Measurements from ENCODE around the gene KRT79.

DNA sequence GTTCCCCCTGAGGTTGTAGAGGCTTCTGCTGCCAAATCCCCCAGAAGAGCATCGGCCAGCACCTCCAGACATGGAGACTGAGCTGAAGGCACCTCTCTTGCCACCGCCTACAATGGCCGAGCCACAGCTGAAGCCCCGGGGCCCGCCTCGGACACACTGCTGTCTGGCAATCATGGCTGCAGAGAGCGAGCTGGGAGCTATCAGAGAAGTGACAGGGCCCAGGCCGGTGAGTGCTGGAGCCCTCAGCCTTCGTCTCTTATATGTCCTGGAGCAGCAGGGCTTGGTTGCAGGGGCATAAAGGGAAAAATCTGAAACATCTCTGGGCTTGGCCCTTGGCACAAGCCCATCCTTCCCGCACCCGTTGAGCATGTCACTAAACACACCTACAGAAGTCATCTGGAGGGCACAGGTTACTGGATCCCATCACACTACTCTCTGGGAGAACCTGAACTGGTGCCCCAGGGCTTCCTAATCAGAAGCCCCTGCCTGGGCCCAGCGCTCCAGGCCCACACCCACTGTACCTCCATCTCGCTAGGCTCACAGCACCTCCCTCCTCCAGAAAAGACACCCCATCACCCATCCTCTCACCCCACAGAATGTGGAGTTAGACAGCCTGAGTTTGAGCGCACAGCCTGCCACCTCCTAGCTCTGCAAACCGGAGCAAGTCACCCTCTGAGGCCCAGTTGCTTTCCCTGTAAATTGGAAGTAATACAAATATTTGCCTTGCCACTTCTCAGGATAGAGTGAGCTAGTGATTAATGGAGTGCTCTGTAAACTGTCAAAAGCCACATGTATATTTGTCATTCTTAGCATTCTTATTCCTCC, 20.0 kb downstream of the KRT79 start, which contains the start of gene KRT4:
- TF ChIP-seq, protein P1, sequence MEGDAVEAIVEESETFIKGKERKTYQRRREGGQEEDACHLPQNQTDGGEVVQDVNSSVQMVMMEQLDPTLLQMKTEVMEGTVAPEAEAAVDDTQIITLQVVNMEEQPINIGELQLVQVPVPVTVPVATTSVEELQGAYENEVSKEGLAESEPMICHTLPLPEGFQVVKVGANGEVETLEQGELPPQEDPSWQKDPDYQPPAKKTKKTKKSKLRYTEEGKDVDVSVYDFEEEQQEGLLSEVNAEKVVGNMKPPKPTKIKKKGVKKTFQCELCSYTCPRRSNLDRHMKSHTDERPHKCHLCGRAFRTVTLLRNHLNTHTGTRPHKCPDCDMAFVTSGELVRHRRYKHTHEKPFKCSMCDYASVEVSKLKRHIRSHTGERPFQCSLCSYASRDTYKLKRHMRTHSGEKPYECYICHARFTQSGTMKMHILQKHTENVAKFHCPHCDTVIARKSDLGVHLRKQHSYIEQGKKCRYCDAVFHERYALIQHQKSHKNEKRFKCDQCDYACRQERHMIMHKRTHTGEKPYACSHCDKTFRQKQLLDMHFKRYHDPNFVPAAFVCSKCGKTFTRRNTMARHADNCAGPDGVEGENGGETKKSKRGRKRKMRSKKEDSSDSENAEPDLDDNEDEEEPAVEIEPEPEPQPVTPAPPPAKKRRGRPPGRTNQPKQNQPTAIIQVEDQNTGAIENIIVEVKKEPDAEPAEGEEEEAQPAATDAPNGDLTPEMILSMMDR (IDR thresholded peaks at IDR 0.05) = no peak
- no peak for TF ChIP-seq POLR2A (IDR thresholded peaks at IDR 0.05)
